HK-2 (cell line): ENCODE measurements around the gene EYA3.

Source experiments
- DNase-seq: peaks from one replicate; pipeline ENCODE4 v3.0.0-alpha.2; 2018; ENCODE audit not compliant: unreplicated experiment

EYA3 gene

DNA sequence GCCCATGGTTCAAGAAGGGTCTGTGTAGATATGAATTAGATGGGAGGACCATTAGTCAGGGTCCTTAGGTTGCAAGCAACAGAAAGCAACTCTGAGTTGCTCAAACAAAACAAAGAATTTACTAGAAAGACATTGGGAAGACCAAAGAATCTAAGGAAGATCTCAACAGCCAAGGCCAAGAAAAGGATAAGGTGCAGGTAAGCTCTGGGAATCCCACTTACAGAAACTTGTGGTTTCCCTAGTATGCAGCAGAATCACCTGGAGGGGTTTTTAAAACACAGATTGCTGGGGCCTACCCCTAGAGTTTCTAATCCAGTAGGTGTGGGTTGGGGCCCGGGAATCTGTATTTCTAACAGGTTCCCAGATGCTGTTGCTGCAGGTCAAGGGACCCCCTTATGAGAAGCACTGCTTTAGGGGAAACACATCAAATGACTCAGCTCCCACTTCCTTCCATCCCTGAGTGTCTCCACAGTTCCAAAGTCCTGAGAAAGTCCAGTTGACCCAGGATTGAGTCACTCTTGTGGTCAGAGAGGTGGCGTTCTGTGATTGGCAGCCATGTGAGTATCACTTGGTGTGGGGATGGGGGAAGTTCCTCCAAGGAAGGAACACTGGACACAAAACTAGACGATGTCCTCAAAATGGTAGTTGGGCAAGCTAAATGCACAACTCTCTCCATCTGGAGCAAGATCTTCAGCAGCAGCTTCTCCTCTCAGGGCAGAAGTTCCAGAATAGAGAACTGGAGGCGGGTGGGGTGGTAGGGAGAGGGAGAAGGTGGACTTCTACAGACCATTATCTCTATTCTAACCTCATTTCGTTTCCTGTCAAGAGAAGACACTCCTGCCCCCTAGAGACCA lies 24.2 kb upstream of the EYA3 start:
- peak; percentile 80 for DNase-seq

DNA sequence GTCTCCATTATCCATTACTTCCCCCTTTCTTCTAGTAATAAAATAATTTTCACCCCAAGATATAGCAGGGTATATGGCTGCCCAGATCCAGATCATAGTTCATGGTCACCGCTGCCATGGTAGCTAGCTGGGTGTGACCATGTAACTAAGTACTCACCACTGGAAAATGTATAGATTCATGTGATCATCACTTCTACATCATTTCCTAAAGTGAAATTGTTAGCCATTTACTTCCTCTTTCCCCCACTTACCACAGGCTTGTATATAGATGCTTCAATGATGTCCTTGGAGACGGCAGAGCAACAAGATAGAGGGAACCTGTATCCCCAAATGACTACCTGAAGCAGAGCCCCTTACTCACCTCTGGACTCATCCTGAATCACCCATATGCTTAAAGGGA lies 22.7 kb upstream of the EYA3 start:
- DNase-seq: no peak

DNA sequence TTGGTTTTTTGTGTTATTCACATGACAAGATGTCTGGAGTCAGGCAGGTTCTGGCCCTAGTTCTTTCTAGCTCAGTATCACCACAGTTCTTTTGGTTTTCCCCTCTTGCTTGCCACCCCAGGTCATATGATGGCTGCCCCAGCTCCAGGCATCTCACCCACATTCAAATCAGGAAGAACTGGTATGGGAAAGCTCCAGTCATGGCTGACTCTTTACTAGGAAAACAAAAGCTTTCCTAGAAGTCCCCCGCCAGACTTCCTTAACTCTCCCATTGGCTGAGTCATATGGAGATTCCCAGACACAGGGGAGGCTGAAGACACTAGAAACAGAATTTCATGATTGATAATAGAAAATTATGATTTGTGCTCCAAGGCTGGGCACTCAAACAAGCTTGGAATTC lies 22.1 kb upstream of the EYA3 start:
- DNase-seq: peak; percentile 16

- DNase-seq: no peak
Measured at GRCh38 chr1:28109639-28110038, 21.2 kb upstream of the EYA3 start.

DNA sequence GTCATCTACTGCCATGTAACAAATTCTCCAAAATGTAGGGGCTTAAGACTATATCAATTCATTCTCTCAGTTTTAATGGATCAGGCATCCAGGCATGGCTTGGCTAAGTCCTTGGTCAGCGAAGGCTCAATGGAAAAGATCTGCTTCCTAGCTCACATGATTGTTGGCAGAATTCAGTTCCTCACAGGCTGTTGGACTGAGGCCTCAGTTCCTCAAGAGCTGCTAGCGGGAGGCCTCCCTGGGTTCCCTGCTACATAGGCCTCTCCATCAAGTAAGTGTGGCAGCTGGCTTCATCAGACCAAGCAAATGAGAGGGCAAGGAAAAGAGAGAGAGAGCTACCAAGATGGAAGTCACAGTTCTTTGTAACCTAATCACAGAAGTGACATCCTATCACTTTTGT lies 19.6 kb upstream of the EYA3 start:
- DNase-seq: no peak

- DNase-seq: no peak
Measured at GRCh38 chr1:28104866-28105467, 16.6 kb upstream of the EYA3 start.

- no peak for DNase-seq
Measured at GRCh38 chr1:28102189-28102588, 13.8 kb upstream of the EYA3 start.

GRCh38 chr1:28099050-28099769 lies 10.8 kb upstream of the EYA3 start:
- DNase-seq: no peak

DNA sequence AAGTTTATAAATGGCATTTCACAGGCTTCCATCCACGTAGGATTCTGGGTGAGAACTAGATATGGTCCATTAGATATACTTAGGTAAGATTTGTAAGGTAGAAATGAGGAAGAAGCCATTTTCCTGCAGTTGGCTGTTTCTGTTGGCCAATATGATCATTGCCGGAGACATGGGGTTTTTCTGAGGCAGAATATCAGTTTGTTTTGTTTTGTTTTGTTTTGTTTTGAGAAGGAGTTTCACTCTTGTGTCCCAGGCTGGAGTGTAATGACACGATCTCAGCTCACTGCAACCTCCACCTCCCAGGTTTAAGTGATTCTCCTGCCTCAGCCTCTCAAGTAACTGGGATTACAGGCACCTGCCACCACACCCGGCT lies 8.7 kb upstream of the EYA3 start:
- no peak for DNase-seq

- no peak for DNase-seq
Measured at GRCh38 chr1:28096210-28097099, 8.0 kb upstream of the EYA3 start.

DNA sequence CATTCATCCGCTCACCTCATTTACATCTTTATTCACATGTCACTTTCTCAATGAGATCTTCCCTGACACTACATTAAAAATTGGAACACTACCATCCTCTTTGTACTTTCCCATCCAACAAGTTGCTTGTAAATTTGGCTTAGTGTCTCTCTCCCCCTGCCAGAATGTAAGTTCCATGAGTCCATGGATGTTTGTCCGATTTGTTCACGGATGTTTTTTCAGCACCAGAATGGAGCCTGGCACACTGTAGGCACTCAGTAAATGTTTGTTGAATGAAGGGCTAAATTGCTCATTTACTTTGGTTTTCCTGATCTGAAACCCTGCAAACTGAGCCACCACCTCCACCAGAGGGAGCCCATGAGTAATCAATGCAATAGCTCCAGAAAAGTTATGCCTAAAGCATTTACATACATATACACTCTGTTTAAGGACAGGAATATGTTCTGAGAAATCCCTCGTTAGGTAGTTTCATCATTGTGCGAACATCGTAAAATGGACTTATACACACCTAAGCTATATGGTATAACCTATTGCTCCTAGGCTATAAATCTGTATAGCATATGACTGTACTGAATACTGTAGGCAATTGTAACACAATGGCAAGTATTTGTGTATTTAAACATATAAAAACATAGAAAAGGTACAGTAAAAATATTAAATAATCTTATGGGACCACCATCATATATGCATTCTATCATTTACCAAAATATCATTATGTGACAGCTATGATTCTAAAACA lies 2.8 kb upstream of the EYA3 start:
- peak; percentile 66 for DNase-seq

GRCh38 chr1:28087614-28088167 lies 719 bp downstream of the EYA3 start:
- peak; percentile 42 for DNase-seq

DNA sequence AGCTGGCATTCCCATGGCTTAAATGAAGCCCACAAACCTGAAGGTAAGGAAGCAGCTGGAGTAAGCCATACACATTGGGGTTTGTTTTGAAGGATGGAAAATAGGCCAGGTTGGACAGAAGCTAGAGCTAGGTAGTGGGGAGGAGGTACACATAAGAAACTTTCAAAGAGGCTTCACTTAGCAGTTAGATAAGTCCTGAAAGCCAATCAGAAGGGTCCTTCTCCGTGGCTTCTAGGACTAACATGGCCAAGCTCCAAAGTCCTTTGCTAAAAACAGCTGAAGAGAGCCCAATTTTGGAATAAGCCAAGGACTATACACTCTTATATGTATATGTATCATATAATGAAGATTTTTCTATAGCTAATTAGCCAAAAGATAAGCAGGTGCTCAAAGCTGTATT lies 1.8 kb downstream of the EYA3 start:
- no peak for DNase-seq

- DNase-seq: no peak
Measured at GRCh38 chr1:28085129-28085528, 3.3 kb downstream of the EYA3 start.

DNA sequence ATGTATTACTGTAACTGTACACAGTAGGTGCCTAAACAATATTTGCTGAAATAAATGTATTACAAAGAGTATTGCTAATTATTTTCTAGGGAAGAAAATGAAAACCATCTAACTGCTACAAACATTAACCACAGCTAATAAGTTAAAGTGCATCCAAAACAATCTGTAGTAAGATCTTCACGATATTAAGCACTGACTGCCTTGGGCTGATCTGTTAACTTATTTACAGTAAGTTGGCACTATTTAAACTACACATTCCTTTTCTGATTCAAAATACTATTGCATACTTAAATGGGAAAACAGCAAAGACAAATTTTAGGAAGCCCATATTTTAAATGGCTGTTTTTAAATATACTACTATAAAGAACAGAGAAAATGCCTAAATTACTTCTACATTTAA lies 4.5 kb downstream of the EYA3 start:
- no peak for DNase-seq

- DNase-seq: peak; percentile 69
Measured at GRCh38 chr1:28078680-28079626, 9.5 kb downstream of the EYA3 start.

GRCh38 chr1:28078262-28078661 lies 10.1 kb downstream of the EYA3 start:
- DNase-seq: no peak

- no peak for DNase-seq
Measured at GRCh38 chr1:28074892-28075511, 13.4 kb downstream of the EYA3 start.

GRCh38 chr1:28073867-28074266 lies 14.5 kb downstream of the EYA3 start:
- no peak for DNase-seq
